HCEC 1CT (cell line): ENCODE results near the gene SMAD3.
"Not testable (repeated sequence)": the region's sequence is repeated elsewhere in the genome, so short reads cannot be mapped to it uniquely, and the experiment has no call there.

Source experiments
- DNase-seq: peaks from one replicate; pipeline ENCODE4 v3.0.0-alpha.2; 2017

SMAD3 gene

GRCh38 chr15:67063689-67064606 lies 1.5 kb upstream of the SMAD3 start:
- DNase-seq, result no peak

- no peak for DNase-seq
These were observed 533 bp upstream of the SMAD3 start for GRCh38 chr15:67064607-67065530.

GRCh38 chr15:67066041-67066958 lies 898 bp downstream of the SMAD3 start:
- peak; percentile 31 for DNase-seq

- DNase-seq, result peak; percentile 36
These were observed 1.8 kb downstream of the SMAD3 start for GRCh38 chr15:67066959-67067853.

GRCh38 chr15:67067930-67068551 lies 2.6 kb downstream of the SMAD3 start:
- DNase-seq, result peak; percentile 30

- DNase-seq, result no peak
These were observed 3.5 kb downstream of the SMAD3 start for GRCh38 chr15:67068710-67069400.

- DNase-seq, result no peak
These were observed 4.7 kb downstream of the SMAD3 start for GRCh38 chr15:67070150-67070549.

- DNase-seq, result no peak
These were observed 5.7 kb downstream of the SMAD3 start for GRCh38 chr15:67070892-67071664.

GRCh38 chr15:67072442-67072841 lies 7.0 kb downstream of the SMAD3 start:
- no peak for DNase-seq

GRCh38 chr15:67072958-67073357 lies 7.6 kb downstream of the SMAD3 start:
- no peak for DNase-seq

- no peak for DNase-seq
These were observed 9.5 kb downstream of the SMAD3 start for GRCh38 chr15:67074886-67075229.

GRCh38 chr15:67075555-67076135 lies 10.2 kb downstream of the SMAD3 start:
- DNase-seq, result not testable (repeated sequence)

GRCh38 chr15:67076147-67076843 lies 10.9 kb downstream of the SMAD3 start:
- peak; percentile 87 for DNase-seq

GRCh38 chr15:67077641-67078215 lies 12.3 kb downstream of the SMAD3 start:
- DNase-seq, result no peak

GRCh38 chr15:67079361-67079760 lies 14.0 kb downstream of the SMAD3 start:
- no peak for DNase-seq

GRCh38 chr15:67080118-67080899 lies 14.9 kb downstream of the SMAD3 start:
- peak; percentile 80 for DNase-seq

- peak; percentile 81 for DNase-seq
These were observed 15.6 kb downstream of the SMAD3 start for GRCh38 chr15:67080900-67081431.
